Adipose tissue (tissue), 3 donors: ENCODE data around the gene CTU2. TPM values are rescaled to one million over a fixed set of nuclear protein-coding genes. Genes with fewer than 3 reads are reported as not detected.

ENCODE experiments used
- H3K27ac ChIP-seq: one replicate; pipeline ENCODE4 v1.5.1; 2013; ENCODE audit warnings: low read depth, low read length
- WGBS, 3 donors: extraction: QIAGEN DNeasy Blood & Tissue Kit; methylation state at CpG; one replicate each; pipeline ENCODE4 v1.1.7; 2013; 5-methylcytosine and 5-hydroxymethylcytosine counted together
- polyA plus RNA-seq, 3 donors: library from polyadenylated mRNA; stranded (reverse); fragments of 200-250 nt; gene quantifications; one replicate each; pipeline ENCODE4 v1.2.3, GENCODE V29; 2013
- donor health status: healthy with polysubstance abuse.
- donor health status: Bipolar disorder and iron deficiency.
- donor health status: healthy.

Gene CTU2
- polyA plus RNA-seq, 3 donors: 9.5 to 19.3 (median 17.3) TPM

DNA sequence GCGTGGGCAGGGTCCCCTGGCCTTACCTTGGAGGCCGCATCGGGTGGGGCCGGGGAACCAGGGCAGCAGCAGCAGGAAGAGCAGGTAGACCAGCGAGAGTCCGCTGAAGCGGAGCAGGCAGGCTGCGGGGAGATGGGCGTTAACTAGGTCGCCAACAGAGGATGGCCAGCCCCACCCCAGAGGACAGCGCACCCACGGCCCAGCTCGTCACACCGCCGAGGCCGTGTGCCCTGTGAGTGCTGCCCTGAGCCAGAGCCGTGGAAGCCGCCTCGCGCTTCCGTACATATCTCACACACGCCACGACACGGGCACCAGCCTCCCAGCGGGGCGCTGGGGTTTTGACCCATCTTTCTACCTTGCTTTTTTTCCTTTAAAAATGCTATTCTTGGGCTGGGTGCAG is 43.1 kb downstream of the CTU2 start:
- WGBS, 3 donors: 91 to 97% (median 95%) methylated on average over 25 to 26 of the region's 26 CpGs
- no peak overlapping the region for H3K27ac ChIP-seq

GRCh38 chr16:88750854-88751253 is 44.6 kb downstream of the CTU2 start:
- WGBS, 3 donors: 81 to 88% (median 88%) methylated on average over 11 to 12 of the region's 12 CpGs
- no peak overlapping the region for H3K27ac ChIP-seq

GRCh38 chr16:88752386-88753002 is 46.2 kb downstream of the CTU2 start:
- 90 to 91% (median 90%) methylated on average over 14 to 16 of the region's 16 CpGs for WGBS, 3 donors
- H3K27ac ChIP-seq: no peak overlapping the region

DNA sequence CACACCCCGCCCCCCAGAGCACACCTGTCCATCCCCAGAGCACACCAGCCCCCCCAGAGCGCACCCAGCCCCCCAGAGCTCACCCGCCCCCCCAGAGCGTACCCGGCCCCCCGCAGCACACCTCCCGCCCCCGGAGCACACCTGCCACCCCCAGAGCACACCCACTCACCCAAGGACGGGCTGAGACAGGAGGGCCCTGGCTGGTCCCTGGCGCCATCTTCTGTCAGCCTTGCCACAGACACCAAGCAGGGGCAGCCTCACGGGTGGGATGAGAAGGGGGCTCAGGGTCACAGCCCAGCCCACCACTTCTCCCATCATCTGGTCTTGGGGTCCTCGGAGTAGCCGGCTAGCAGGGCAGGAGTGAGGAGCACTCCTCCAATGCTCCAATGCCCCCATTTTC is 46.9 kb downstream of the CTU2 start:
- no peak overlapping the region for H3K27ac ChIP-seq
- WGBS, 3 donors: 80 to 89% (median 89%) methylated on average over 7 to 13 of the region's 13 CpGs

DNA sequence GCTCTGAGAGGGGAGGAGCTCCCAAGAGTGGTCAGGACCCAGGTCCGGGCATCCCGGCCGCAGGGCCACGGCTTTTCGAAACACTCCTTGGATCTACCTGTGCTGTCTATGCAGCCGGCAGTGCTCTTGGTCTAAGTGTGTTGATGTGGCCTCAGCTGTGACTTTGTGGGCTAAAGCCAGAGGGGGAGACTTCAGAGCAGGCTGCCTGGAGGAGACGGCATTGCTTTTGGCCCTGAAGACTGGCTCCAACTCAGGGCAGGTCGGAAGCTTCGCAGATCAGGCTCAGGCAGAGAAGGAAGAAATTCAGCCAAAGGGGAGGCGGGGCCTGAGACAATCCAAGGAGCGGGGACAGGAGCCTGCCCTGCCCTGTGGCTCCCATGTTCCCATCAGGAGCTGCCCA is 47.3 kb downstream of the CTU2 start:
- no peak overlapping the region for H3K27ac ChIP-seq
- 81 to 95% (median 88%) methylated on average over 10 to 11 of the region's 11 CpGs for WGBS, 3 donors

GRCh38 chr16:88754109-88754911 is 48.0 kb downstream of the CTU2 start:
- no peak overlapping the region for H3K27ac ChIP-seq
- WGBS, 3 donors: 87 to 89% (median 88%) methylated on average over 23 to 28 of the region's 28 CpGs

GRCh38 chr16:88754912-88755744 is 48.8 kb downstream of the CTU2 start:
- no peak overlapping the region for H3K27ac ChIP-seq
- 75 to 84% (median 79%) methylated on average over 41 to 42 of the region's 42 CpGs for WGBS, 3 donors

- no peak overlapping the region for H3K27ac ChIP-seq
- WGBS, 3 donors: 83 to 90% (median 84%) methylated on average over 21 to 23 of the region's 23 CpGs
Observed at GRCh38 chr16:88755745-88756443, 49.6 kb downstream of the CTU2 start.

GRCh38 chr16:88758227-88758943 is 52.1 kb downstream of the CTU2 start:
- no peak overlapping the region for H3K27ac ChIP-seq
- 82 to 83% (median 83%) methylated on average over 13 of the region's 13 CpGs for WGBS, 3 donors

DNA sequence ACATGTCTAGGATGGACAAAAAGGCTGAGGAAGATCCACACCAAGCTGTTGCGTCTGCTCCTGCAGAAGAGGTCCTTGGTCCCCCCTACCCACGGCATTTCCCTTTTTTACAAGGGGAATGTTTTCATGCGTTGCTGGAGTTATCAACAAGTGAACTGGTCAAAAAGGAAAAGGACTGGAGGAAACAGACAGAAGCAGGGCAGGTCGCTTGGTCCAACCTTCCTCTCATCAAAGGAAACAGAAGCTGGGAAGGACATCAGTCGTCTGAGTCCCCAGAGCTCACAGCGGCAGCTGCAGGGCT is 52.6 kb downstream of the CTU2 start:
- WGBS, 3 donors: 71 to 86% (median 73%) methylated on average over 6 of the region's 6 CpGs
- no peak overlapping the region for H3K27ac ChIP-seq

GRCh38 chr16:88759245-88759975 is 53.1 kb downstream of the CTU2 start:
- WGBS, 3 donors: 56 to 70% (median 63%) methylated on average over 24 to 26 of the region's 26 CpGs
- H3K27ac ChIP-seq: no peak overlapping the region

DNA sequence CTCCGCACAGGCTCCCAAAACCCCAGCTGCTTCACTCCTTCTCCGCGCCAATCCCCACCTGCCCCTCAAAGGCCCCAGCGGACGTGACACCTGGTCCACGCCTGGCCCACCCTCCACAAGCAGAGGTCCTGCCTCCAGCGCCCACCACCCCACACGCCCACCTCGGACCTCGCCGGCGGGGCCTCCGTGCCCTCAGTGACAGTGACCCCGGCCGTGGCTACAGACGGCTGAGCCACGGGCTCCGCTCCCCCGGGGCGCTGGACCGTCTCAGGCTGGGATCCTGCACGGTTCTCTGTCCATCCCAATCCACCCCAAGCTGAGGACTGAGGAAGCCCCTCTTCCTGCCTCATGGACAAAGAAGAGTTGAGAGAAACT is 53.7 kb downstream of the CTU2 start:
- no peak overlapping the region for H3K27ac ChIP-seq
- 86 to 93% (median 92%) methylated on average over 21 to 22 of the region's 22 CpGs for WGBS, 3 donors

DNA sequence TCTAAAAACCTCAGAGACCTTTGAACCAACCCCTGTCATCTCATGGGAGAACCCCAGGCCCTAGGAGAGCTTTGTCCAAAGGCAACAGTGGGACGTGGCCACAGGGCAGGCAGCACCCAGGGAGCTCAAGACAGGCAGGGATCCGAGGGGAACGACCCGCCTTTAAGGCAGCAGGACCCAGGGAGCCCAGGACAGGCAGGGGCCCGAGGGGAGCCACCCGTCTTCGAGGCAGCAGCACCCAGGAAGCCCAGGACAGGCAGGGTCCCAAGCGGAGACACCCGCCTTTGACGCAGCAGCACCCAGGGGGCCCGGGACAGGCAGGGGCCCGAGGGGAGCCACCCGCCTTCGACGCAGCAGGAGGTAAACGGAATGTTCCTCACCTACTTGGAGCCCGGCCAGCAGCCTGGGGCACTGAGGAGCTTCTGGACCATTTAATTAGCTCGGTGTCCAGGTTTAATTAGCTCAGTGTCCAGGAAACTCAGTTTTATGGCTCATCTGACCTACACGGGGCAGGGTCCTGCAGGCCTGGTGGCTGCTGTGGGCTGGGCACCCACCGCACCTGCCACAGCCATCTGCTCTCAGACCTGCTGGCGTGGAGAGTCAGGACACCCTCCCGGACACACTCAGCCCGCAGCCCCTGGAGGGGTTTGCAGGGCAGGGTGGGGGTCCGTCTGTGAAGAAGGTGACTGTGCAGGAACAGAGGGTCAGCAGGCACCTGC is 54.3 kb downstream of the CTU2 start:
- no peak overlapping the region for H3K27ac ChIP-seq
- 62 to 81% (median 78%) methylated on average over 24 of the region's 24 CpGs for WGBS, 3 donors

GRCh38 chr16:88761143-88761534 is 54.8 kb downstream of the CTU2 start:
- WGBS, 3 donors: 89 to 90% (median 89%) methylated on average over 8 to 11 of the region's 11 CpGs
- H3K27ac ChIP-seq: no peak overlapping the region

GRCh38 chr16:88761830-88762229 is 55.5 kb downstream of the CTU2 start:
- H3K27ac ChIP-seq: no peak overlapping the region
- 66 to 74% (median 69%) methylated on average over 9 to 10 of the region's 10 CpGs for WGBS, 3 donors

DNA sequence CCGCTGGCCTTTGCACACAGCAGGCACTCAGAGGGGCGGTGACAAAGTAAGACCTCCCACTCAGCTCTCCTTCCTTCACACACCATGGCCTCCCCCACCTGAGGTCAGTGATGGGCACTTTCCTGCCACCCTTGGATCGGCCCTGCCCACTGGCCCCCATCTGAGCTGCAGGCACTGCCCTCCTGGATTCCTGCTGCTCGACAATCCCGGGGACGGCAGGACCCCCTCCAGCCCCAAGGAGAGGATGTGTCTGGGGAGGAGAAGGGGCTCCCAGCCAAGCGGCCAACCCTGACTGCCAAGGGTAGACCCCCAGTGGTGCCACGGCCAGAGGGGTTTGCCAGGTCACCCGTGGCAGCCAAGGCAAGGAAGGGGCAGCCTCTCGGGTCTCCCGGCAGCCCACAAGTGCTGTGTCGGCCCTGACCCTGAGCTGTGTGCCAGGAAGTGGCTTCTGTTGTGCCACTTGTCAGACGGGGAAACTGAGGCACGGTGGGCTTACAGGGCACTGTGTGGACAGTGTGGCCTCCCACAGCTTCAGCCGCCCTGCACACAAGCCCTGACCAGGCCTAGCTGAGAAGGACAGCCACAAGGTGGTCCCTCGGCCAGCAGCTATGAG is 56.1 kb downstream of the CTU2 start:
- no peak overlapping the region for H3K27ac ChIP-seq
- 61 to 85% (median 79%) methylated on average over 14 to 16 of the region's 16 CpGs for WGBS, 3 donors

DNA sequence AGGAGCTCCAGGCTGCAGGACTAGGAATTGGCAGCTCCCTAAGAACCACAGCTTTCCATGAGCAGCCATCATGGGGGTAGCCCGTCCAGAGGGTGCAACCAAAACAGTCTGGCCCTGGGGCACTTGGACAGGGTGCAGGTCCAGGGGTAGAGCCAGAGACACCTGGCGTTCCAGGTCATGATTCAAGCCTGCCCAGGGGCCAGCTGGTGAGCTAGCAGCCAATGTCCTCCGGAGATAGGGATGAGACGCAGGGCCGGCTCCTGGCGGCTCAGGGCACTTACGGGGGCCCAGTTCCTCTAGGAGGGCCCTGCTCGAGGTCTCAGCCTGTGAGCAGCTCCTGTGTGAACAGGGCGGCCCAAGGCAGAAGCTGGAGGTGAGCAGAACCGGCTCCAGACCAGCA is 56.6 kb downstream of the CTU2 start:
- 83 to 91% (median 88%) methylated on average over 10 of the region's 10 CpGs for WGBS, 3 donors
- H3K27ac ChIP-seq: no peak overlapping the region
